Loucy (cell line): ENCODE data around the gene IFT74.

Source experiments
- EZH2phosphoT487 ChIP-seq: fragments of 200-600 bp; IDR thresholded peaks from 2 replicates; pipeline ENCODE4 v1.6.1; 2018; ENCODE audit warnings: antibody characterized with exemption, mild to moderate bottlenecking, moderate library complexity, borderline replicate concordance
- TF ChIP-seq, protein P1 (sequence below): fragments of 200-600 bp; sonication (generic); conservative IDR thresholded peaks from 2 replicates; pipeline ENCODE4 v1.5.1; 2014; ENCODE audit warnings: mild to moderate bottlenecking, antibody characterized with exemption, low read length

DNA sequence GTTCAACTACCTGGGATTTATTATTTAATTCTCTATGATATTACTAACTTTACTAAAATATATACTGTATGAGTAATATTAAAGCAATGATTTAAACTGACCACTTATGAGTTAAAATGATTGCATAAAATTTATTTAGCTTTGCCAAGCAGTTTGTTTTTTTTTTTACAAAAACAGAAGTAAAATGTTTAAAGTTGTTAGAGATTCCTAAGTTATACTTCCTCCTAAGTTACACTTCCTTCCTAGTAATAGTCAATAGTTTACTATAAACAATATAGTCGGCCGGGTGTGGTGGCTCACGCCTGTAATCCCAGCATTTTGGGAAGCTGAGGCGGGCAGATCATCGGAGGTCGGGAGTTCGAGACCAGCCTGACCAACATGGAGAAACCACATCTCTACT lies 73.0 kb downstream of the IFT74 start:
- TF ChIP-seq, protein P1, sequence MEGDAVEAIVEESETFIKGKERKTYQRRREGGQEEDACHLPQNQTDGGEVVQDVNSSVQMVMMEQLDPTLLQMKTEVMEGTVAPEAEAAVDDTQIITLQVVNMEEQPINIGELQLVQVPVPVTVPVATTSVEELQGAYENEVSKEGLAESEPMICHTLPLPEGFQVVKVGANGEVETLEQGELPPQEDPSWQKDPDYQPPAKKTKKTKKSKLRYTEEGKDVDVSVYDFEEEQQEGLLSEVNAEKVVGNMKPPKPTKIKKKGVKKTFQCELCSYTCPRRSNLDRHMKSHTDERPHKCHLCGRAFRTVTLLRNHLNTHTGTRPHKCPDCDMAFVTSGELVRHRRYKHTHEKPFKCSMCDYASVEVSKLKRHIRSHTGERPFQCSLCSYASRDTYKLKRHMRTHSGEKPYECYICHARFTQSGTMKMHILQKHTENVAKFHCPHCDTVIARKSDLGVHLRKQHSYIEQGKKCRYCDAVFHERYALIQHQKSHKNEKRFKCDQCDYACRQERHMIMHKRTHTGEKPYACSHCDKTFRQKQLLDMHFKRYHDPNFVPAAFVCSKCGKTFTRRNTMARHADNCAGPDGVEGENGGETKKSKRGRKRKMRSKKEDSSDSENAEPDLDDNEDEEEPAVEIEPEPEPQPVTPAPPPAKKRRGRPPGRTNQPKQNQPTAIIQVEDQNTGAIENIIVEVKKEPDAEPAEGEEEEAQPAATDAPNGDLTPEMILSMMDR = no peak
- TF ChIP-seq EZH2phosphoT487 = no peak
